KBM-7 (cell line): ENCODE data around the gene OSTF1.

Experiments used
- DNase-seq: peaks from one replicate; pipeline ENCODE4 v3.0.0-alpha.2; 2015
- in situ Hi-C: fragments of 300-500 bp; cut with MboI; formaldehyde crosslinking; loops from 2 replicates; pipeline ENCODE4 v1.14.3; 2020; ENCODE audit warnings: low sequenced_read_pairs, low pct_unique_long_range_greater_than_20kb, mixed read lengths

The OSTF1 gene

GRCh38 chr9:75148561-75148960 is 60.2 kb downstream of the OSTF1 start:
- in situ Hi-C loops: no loop called here
- peak; percentile 19 for DNase-seq

- peak; percentile 55 for DNase-seq
- in situ Hi-C loops: no loop called here
These were observed 61.5 kb downstream of the OSTF1 start for GRCh38 chr9:75149841-75150241.

GRCh38 chr9:75150512-75150911 is 62.2 kb downstream of the OSTF1 start:
- no peak for DNase-seq
- in situ Hi-C loops: no loop called here

- DNase-seq: no peak
- in situ Hi-C loops: no loop called here
These were observed 64.1 kb downstream of the OSTF1 start for GRCh38 chr9:75152416-75152815.

GRCh38 chr9:75156858-75157257 is 68.5 kb downstream of the OSTF1 start:
- no peak for DNase-seq
- in situ Hi-C loops: no loop called here

- in situ Hi-C loops: no loop called here
- DNase-seq: no peak
These were observed 73.0 kb downstream of the OSTF1 start for GRCh38 chr9:75161116-75161857.

GRCh38 chr9:75163764-75164163 is 75.5 kb downstream of the OSTF1 start:
- in situ Hi-C loops: no loop called here
- DNase-seq: no peak

- in situ Hi-C loops: no loop called here
- no peak for DNase-seq
These were observed 76.3 kb downstream of the OSTF1 start for GRCh38 chr9:75164573-75164972.

- in situ Hi-C loops: no loop called here
- DNase-seq: no peak
These were observed 79.0 kb downstream of the OSTF1 start for GRCh38 chr9:75167281-75167680.

GRCh38 chr9:75168270-75169178 is 80.2 kb downstream of the OSTF1 start:
- no peak for DNase-seq
- in situ Hi-C loops: no loop called here

GRCh38 chr9:75169623-75170022 is 81.3 kb downstream of the OSTF1 start:
- in situ Hi-C loops: no loop called here
- no peak for DNase-seq

GRCh38 chr9:75170898-75171360 is 82.6 kb downstream of the OSTF1 start:
- no peak for DNase-seq
- in situ Hi-C loops: no loop called here

- no peak for DNase-seq
- in situ Hi-C loops: no loop called here
These were observed 87.1 kb downstream of the OSTF1 start for GRCh38 chr9:75175395-75175794.

GRCh38 chr9:75176037-75176436 is 87.7 kb downstream of the OSTF1 start:
- in situ Hi-C loops: no loop called here
- DNase-seq: no peak

- in situ Hi-C loops: no loop called here
- no peak for DNase-seq
These were observed 93.4 kb downstream of the OSTF1 start for GRCh38 chr9:75181750-75182149.

- in situ Hi-C loops: no loop called here
- no peak for DNase-seq
These were observed 95.0 kb downstream of the OSTF1 start for GRCh38 chr9:75183306-75183705.

GRCh38 chr9:75184471-75184870 is 96.2 kb downstream of the OSTF1 start:
- in situ Hi-C loops: no loop called here
- DNase-seq: no peak

- in situ Hi-C loops: no loop called here
- peak; percentile 45 for DNase-seq
These were observed 97.4 kb downstream of the OSTF1 start for GRCh38 chr9:75185585-75186170.

- DNase-seq: peak; percentile 80
- in situ Hi-C loops: no loop called here
These were observed 98.6 kb downstream of the OSTF1 start for GRCh38 chr9:75186767-75187380.

- in situ Hi-C loops: no loop called here
- no peak for DNase-seq
These were observed 100.4 kb downstream of the OSTF1 start for GRCh38 chr9:75188756-75189155.
